Neural progenitor cell (in vitro differentiated cells): ENCODE measurements around the gene APOBEC3H. TPM values are rescaled to one million over a fixed set of nuclear protein-coding genes. Genes with fewer than 3 reads are reported as not detected.
A peak's percentile ranks its signal among the peaks of the same experiment; 100 is the strongest.

Source experiments
- DNase-seq: peaks from one replicate; pipeline ENCODE4 v3.0.0-alpha.2; 2016; ENCODE audit warnings: low spot score
- H2AFZ ChIP-seq: fragments of 200-600 bp; sonication (generic); replicated peaks from 2 replicates; pipeline ENCODE4 v1.6.1; 2016; ENCODE audit warnings: antibody characterized with exemption
- H3F3A ChIP-seq: fragments of 200-600 bp; sonication (generic); 2 replicates; pipeline ENCODE4 v1.6.1; 2016; ENCODE audit warnings: antibody characterized with exemption, low read depth
- H3K27ac ChIP-seq: fragments of 200-600 bp; sonication (generic); 2 replicates; pipeline ENCODE4 v1.5.1; 2016; ENCODE audit warnings: mild to moderate bottlenecking
- H3K27me3 ChIP-seq: fragments of 200-600 bp; sonication (generic); 2 replicates; pipeline ENCODE4 v1.6.1; 2016; ENCODE audit warnings: mild to moderate bottlenecking, moderate library complexity
- H3K36me3 ChIP-seq: fragments of 200-600 bp; sonication (generic); 2 replicates; pipeline ENCODE4 v1.5.1; 2016
- H3K4me1 ChIP-seq: fragments of 200-600 bp; sonication (generic); 2 replicates; pipeline ENCODE4 v1.6.1; 2016; ENCODE audit warnings: mixed run types
- H3K4me2 ChIP-seq: fragments of 200-600 bp; sonication (generic); 2 replicates; pipeline ENCODE4 v1.6.1; 2016
- H3K4me3 ChIP-seq: fragments of 200-600 bp; sonication (generic); 2 replicates; pipeline ENCODE4 v1.5.1; 2016
- H3K79me2 ChIP-seq: fragments of 200-600 bp; sonication (generic); 2 replicates; pipeline ENCODE4 v1.6.1; 2016; ENCODE audit warnings: low read depth
- H3K9ac ChIP-seq: fragments of 200-600 bp; sonication (generic); 2 replicates; pipeline ENCODE4 v1.6.1; 2016
- H3K9me3 ChIP-seq: fragments of 200-600 bp; sonication (generic); 2 replicates; pipeline ENCODE4 v1.5.1; 2016; ENCODE audit warnings: low read depth
- H4K20me1 ChIP-seq: fragments of 200-600 bp; sonication (generic); 2 replicates; pipeline ENCODE4 v1.6.1; 2016; ENCODE audit warnings: low read depth
- H3K27ac Mint-ChIP-seq: 3 replicates; pipeline ENCODE4 v1.8.0; 2021; ENCODE audit warnings: mixed read lengths
- H3K27me3 Mint-ChIP-seq: 2 replicates; pipeline ENCODE4 v1.8.0; 2022; ENCODE audit warnings: low read depth, mild to moderate bottlenecking, inconsistent platforms, moderate library complexity, mixed read lengths; ENCODE audit not compliant: insufficient read depth
- H3K36me3 Mint-ChIP-seq: 3 replicates; pipeline ENCODE4 v1.8.0; 2021; ENCODE audit warnings: mixed read lengths
- H3K4me1 Mint-ChIP-seq: 3 replicates; pipeline ENCODE4 v1.8.0; 2021; ENCODE audit warnings: mixed read lengths
- H3K4me3 Mint-ChIP-seq: 3 replicates; pipeline ENCODE4 v1.8.0; 2021; ENCODE audit warnings: mild to moderate bottlenecking, moderate library complexity, mixed read lengths
- H3K9me3 Mint-ChIP-seq: 3 replicates; pipeline ENCODE4 v1.8.0; 2020; ENCODE audit warnings: mixed read lengths
- CTCF ChIP-seq: fragments of 200-600 bp; sonication (generic); IDR thresholded peaks from 2 replicates; pipeline ENCODE4 v1.5.1; 2017; ENCODE audit warnings: antibody characterized with exemption, mild to moderate bottlenecking
- EZH2 ChIP-seq: fragments of 200-600 bp; sonication (generic); IDR thresholded peaks from 2 replicates; pipeline ENCODE4 v1.6.1; 2017; ENCODE audit warnings: antibody characterized with exemption, mild to moderate bottlenecking, moderate library complexity
- EZH2phosphoT487 ChIP-seq: fragments of 200-600 bp; sonication (generic); IDR thresholded peaks from 2 replicates; pipeline ENCODE4 v1.6.1; 2017; ENCODE audit warnings: antibody characterized with exemption
- total RNA-seq: library from RNA; depleted of rRNA; stranded (reverse); fragments of >200 nt; gene quantifications from 2 replicates; pipeline ENCODE4 v1.2.3, GENCODE V29; 2015; ENCODE audit warnings: low replicate concordance

The APOBEC3H gene
- total RNA-seq, 1 donor from 2014 or later, result 1.4 TPM

GRCh38 chr22:39087098-39087497 lies 9.9 kb upstream of the APOBEC3H start:
- Mint-ChIP-seq H3K36me3 (no peaks in the 10 kb centered on the region), H3K27me3 (peaks cover 6% of the 10 kb centered on the region), H3K4me3 (no peak overlapping the region), H3K27ac (no peak overlapping the region), H3K4me1 (peaks cover 19% of the 10 kb centered on the region), H3K9me3 (no peaks in the 10 kb centered on the region)
- no peak for TF ChIP-seq CTCF
- no peak for TF ChIP-seq EZH2phosphoT487
- TF ChIP-seq EZH2, result no peak
- Histone ChIP-seq H3K36me3 (no peaks in the 10 kb centered on the region), H3K9me3 (no peaks in the 10 kb centered on the region), H3K79me2 (no peaks in the 10 kb centered on the region), H3K4me1 (peaks cover 11% of the 10 kb centered on the region), H3K4me2 (no peak overlapping the region), H3K27me3 (no peaks in the 10 kb centered on the region), H2AFZ (peak overlapping the region; percentile 57), H3K27ac (no peak overlapping the region), H3F3A (peaks cover 4% of the 10 kb centered on the region), H3K9ac (no peak overlapping the region), H4K20me1 (no peaks in the 10 kb centered on the region), H3K4me3 (no peak overlapping the region)
- no peak for DNase-seq

- H3K4me1 ChIP-seq, result peaks cover 11% of the 10 kb centered on the region
- Mint-ChIP-seq H3K4me3 (peak overlapping the region; percentile 5), H3K27ac (peak overlapping the region; percentile 47), H3K9me3 (no peaks in the 10 kb centered on the region), H3K27me3 (peaks cover 4% of the 10 kb centered on the region), H3K36me3 (no peaks in the 10 kb centered on the region), H3K4me1 (peaks cover 27% of the 10 kb centered on the region)
- DNase-seq, result peak; percentile 75
- H3K79me2 ChIP-seq, result no peaks in the 10 kb centered on the region
- no peaks in the 10 kb centered on the region for H3K36me3 ChIP-seq
- no peaks in the 10 kb centered on the region for H3K9me3 ChIP-seq
- H3K4me2 ChIP-seq, result peak overlapping the region; percentile 66
- no peak overlapping the region for H3K27ac ChIP-seq
- no peaks in the 10 kb centered on the region for H3K27me3 ChIP-seq
- H3K9ac ChIP-seq, result no peak overlapping the region
- peak overlapping the region; percentile 66 for H2AFZ ChIP-seq
- no peaks in the 10 kb centered on the region for H4K20me1 ChIP-seq
- TF ChIP-seq EZH2, result no peak
- TF ChIP-seq EZH2phosphoT487, result no peak
- no peak for TF ChIP-seq CTCF
- H3K4me3 ChIP-seq, result no peak overlapping the region
- peaks cover 4% of the 10 kb centered on the region for H3F3A ChIP-seq
Observed at GRCh38 chr22:39087881-39088684, 9.0 kb upstream of the APOBEC3H start.

GRCh38 chr22:39088685-39089032 lies 8.4 kb upstream of the APOBEC3H start:
- Histone ChIP-seq H2AFZ (no peak overlapping the region), H3K9me3 (no peaks in the 10 kb centered on the region), H3K4me3 (no peak overlapping the region), H3K4me2 (peak overlapping the region; percentile 66), H3F3A (peaks cover 4% of the 10 kb centered on the region), H3K36me3 (no peaks in the 10 kb centered on the region), H3K9ac (no peak overlapping the region), H3K4me1 (peaks cover 11% of the 10 kb centered on the region), H3K27me3 (no peaks in the 10 kb centered on the region), H3K27ac (no peak overlapping the region), H4K20me1 (no peaks in the 10 kb centered on the region), H3K79me2 (no peaks in the 10 kb centered on the region)
- H3K27ac Mint-ChIP-seq, result peak overlapping the region; percentile 47
- H3K9me3 Mint-ChIP-seq, result no peaks in the 10 kb centered on the region
- TF ChIP-seq EZH2phosphoT487, result no peak
- no peak for TF ChIP-seq EZH2
- no peak for TF ChIP-seq CTCF
- H3K4me1 Mint-ChIP-seq, result peaks cover 27% of the 10 kb centered on the region
- H3K36me3 Mint-ChIP-seq, result no peaks in the 10 kb centered on the region
- peak overlapping the region; percentile 5 for H3K4me3 Mint-ChIP-seq
- peaks cover 4% of the 10 kb centered on the region for H3K27me3 Mint-ChIP-seq
- DNase-seq, result no peak
